T-helper 2 cell treated with Interferon-gamma antibody and Interleukin-4, amounts not matched to agents 5 μg/mL and 100 μg/mL, for 36 hours (primary cell): ENCODE results near the gene CLEC9A.

ENCODE experiments used
- DNase-seq: peaks from one replicate; pipeline ENCODE4 v3.0.0; 2021; ENCODE audit warnings: low spot score
- H3K27ac Mint-ChIP-seq: one replicate; pipeline ENCODE4 v1.8.0; 2021; ENCODE audit warnings: mild to moderate bottlenecking, mixed read lengths
- H3K27me3 Mint-ChIP-seq: one replicate; pipeline ENCODE4 v1.8.0; 2021; ENCODE audit warnings: low read depth, mixed read lengths
- H3K36me3 Mint-ChIP-seq: one replicate; pipeline ENCODE4 v1.8.0; 2021; ENCODE audit warnings: low read depth, mixed read lengths
- H3K4me1 Mint-ChIP-seq: one replicate; pipeline ENCODE4 v1.8.0; 2021; ENCODE audit warnings: low read depth, mixed read lengths
- H3K4me3 Mint-ChIP-seq: one replicate; pipeline ENCODE4 v1.8.0; 2022; ENCODE audit warnings: mild to moderate bottlenecking, moderate library complexity, mixed read lengths
- H3K9me3 Mint-ChIP-seq: one replicate; pipeline ENCODE4 v1.8.0; 2021; ENCODE audit warnings: mixed read lengths

Gene CLEC9A

DNA sequence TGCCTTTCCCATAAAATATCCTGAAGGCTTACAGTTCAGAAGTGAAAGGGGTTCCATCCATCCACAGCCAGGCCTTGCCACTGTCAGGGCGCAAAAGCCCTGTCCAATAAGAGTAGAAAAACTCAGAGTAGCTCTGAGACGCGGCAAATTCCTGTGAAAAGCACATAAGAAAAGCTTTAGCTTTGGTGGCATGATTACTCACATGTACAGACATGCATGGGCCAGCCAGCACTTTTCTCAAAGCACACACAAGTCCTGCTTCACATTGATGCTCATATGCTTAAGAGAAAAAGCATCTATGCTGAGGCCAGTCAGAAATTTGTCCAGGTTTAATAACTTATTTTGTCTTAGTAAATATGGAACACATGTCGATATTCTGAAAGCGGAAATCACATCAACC is 42.8 kb downstream of the CLEC9A start:
- Mint-ChIP-seq H3K27me3 (peaks cover 36% of the 10 kb centered on the region), H3K9me3 (no peaks in the 10 kb centered on the region), H3K36me3 (no peaks in the 10 kb centered on the region), H3K4me1 (no peaks in the 10 kb centered on the region), H3K27ac (no peak overlapping the region), H3K4me3 (no peak overlapping the region)
- no peak for DNase-seq

- no peak for DNase-seq
- no peaks in the 10 kb centered on the region for H3K9me3 Mint-ChIP-seq
- H3K4me1 Mint-ChIP-seq: no peaks in the 10 kb centered on the region
- peaks cover 28% of the 10 kb centered on the region for H3K27me3 Mint-ChIP-seq
- no peak overlapping the region for H3K4me3 Mint-ChIP-seq
- no peak overlapping the region for H3K27ac Mint-ChIP-seq
- H3K36me3 Mint-ChIP-seq: no peaks in the 10 kb centered on the region
Measured at GRCh38 chr12:10075451-10075850, 45.0 kb downstream of the CLEC9A start.

GRCh38 chr12:10082117-10082874 is 51.8 kb downstream of the CLEC9A start:
- Mint-ChIP-seq H3K9me3 (peaks cover 3% of the 10 kb centered on the region), H3K4me3 (no peak overlapping the region), H3K4me1 (no peaks in the 10 kb centered on the region), H3K27ac (no peak overlapping the region), H3K36me3 (no peaks in the 10 kb centered on the region), H3K27me3 (peaks cover 18% of the 10 kb centered on the region)
- DNase-seq: no peak

GRCh38 chr12:10084733-10085132 is 54.3 kb downstream of the CLEC9A start:
- Mint-ChIP-seq H3K27me3 (peaks cover 12% of the 10 kb centered on the region), H3K36me3 (no peaks in the 10 kb centered on the region), H3K27ac (no peak overlapping the region), H3K4me3 (no peak overlapping the region), H3K4me1 (no peaks in the 10 kb centered on the region), H3K9me3 (peaks cover 3% of the 10 kb centered on the region)
- DNase-seq: no peak

- Mint-ChIP-seq H3K4me3 (no peak overlapping the region), H3K27me3 (peaks cover 21% of the 10 kb centered on the region), H3K4me1 (peaks cover 3% of the 10 kb centered on the region), H3K36me3 (no peaks in the 10 kb centered on the region), H3K27ac (no peak overlapping the region), H3K9me3 (peaks cover 3% of the 10 kb centered on the region)
- DNase-seq: no peak
Measured at GRCh38 chr12:10086387-10086786, 55.9 kb downstream of the CLEC9A start.

DNA sequence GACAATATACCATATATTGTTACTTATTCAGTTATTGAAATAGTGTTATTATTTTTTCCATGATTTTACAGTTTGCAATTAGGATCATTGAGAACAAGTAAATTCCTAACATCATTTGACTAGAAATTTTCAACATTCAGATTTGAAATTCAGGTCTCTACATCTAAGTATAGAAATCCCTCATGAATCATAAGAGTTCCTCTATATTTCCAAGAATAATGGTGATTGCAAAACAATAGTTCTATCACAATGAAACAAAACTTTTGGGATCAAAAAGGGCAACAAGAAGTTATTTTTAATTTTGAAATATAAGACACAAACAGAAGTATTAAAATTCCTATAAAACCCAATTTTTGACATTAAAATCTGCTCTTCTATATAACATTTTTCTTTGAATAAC is 57.5 kb downstream of the CLEC9A start:
- H3K27me3 Mint-ChIP-seq: peaks cover 21% of the 10 kb centered on the region
- no peak for DNase-seq
- no peaks in the 10 kb centered on the region for H3K36me3 Mint-ChIP-seq
- peaks cover 3% of the 10 kb centered on the region for H3K4me1 Mint-ChIP-seq
- H3K9me3 Mint-ChIP-seq: peaks cover under 1% of the 10 kb centered on the region
- H3K27ac Mint-ChIP-seq: no peak overlapping the region
- H3K4me3 Mint-ChIP-seq: no peak overlapping the region

DNA sequence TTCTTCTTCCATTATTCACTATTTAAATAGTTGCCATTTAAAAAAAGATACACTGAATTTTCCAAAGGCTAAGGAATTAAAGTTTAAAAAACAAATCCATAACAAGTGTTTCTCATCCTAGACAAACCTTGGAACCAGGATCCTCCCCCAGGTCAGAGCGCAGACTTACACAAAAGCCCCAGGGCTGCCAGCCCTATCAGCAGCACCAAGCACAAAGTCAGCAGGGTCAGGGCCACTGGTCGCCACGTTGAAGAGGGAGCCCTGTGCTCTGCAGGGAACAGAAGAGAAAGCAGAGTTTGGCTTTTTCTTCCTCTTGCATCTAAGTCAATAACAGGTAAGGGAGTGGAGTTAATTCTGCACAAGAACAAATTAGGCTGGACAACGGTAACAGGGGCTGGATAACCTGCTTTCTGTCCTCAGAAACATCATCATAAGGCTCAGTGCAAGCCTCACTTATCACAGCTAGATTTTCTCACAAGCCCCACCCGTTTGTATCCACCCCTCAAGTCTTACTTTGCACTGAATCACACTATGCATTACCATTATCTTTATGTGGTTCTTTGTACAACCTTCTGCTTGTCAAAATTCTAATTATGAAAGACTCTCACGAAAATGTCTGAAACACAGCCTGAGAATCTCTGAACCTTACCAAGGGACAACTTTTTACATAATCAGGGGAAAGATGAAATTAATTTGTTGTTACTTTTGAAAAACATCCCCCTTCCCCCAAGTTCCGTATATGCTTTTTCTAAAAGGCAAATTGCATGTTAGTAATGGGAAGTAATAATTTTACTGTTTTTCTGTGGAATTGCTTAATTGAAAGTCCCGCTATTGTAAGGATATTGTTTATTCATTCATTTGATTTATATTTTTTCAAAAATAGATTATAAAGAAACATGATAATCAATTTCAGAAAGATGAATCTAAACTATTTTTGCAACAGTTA is 58.7 kb downstream of the CLEC9A start:
- no peaks in the 10 kb centered on the region for H3K36me3 Mint-ChIP-seq
- peaks cover 3% of the 10 kb centered on the region for H3K4me1 Mint-ChIP-seq
- no peak overlapping the region for H3K27ac Mint-ChIP-seq
- no peaks in the 10 kb centered on the region for H3K9me3 Mint-ChIP-seq
- peaks cover 21% of the 10 kb centered on the region for H3K27me3 Mint-ChIP-seq
- no peak for DNase-seq
- no peak overlapping the region for H3K4me3 Mint-ChIP-seq

DNA sequence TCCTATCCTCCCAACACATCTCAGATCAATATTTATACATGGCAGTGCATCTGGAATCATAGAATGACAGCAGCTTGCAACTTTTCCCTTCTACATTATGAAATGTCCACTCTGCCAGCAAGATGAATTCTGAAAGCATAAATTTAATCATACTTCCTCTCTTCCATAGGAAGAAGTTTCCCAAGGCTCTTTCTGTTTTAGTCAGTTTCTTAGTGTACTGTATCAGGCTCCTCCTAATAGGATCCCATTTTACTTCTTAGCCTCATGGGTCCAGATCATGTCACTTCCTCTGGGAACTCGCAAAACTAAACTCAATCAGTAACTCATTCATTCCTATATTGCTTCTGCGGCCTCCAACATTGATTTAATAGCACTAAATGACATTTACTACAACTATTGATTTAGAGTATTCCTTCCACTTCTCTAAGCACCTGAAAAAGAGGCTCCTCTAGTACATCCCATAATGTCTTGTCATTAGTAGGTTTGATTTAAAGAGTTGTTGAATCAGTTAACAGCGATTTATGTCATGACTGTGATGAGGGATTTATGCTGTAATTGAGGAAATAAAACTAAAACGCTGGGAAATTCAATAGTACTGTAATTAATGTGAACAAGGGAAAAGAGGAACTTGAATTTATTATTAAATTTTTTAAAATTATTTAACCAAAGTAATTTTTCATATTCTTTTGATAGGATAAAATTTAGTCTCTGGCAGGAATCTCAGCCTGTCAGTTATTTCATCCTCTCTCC is 64.3 kb downstream of the CLEC9A start:
- H3K4me1 Mint-ChIP-seq: peaks cover 3% of the 10 kb centered on the region
- no peak overlapping the region for H3K27ac Mint-ChIP-seq
- no peak for DNase-seq
- H3K4me3 Mint-ChIP-seq: no peak overlapping the region
- H3K9me3 Mint-ChIP-seq: no peaks in the 10 kb centered on the region
- H3K27me3 Mint-ChIP-seq: peaks cover 11% of the 10 kb centered on the region
- no peaks in the 10 kb centered on the region for H3K36me3 Mint-ChIP-seq

DNA sequence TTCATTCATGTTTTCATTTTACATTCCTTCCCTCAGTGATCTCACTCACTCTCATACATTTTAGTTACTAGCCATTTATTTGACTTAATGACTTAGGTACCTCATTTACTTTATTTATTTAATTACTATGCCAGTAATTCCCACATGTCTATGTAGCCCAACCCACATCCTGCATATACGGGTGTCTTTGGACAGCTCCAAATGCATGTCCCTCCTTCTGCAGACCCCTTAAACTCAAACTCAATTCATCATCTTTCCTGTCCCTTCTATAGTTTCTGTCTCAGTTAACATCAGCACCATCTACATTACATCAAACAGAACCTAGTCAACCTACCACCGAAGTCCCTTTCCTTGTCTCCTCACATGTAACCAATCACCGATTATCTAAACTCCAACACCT is 65.5 kb downstream of the CLEC9A start:
- Mint-ChIP-seq H3K27ac (no peak overlapping the region), H3K9me3 (no peaks in the 10 kb centered on the region), H3K4me3 (no peak overlapping the region), H3K4me1 (no peaks in the 10 kb centered on the region), H3K27me3 (peaks cover 3% of the 10 kb centered on the region), H3K36me3 (no peaks in the 10 kb centered on the region)
- DNase-seq: no peak

DNA sequence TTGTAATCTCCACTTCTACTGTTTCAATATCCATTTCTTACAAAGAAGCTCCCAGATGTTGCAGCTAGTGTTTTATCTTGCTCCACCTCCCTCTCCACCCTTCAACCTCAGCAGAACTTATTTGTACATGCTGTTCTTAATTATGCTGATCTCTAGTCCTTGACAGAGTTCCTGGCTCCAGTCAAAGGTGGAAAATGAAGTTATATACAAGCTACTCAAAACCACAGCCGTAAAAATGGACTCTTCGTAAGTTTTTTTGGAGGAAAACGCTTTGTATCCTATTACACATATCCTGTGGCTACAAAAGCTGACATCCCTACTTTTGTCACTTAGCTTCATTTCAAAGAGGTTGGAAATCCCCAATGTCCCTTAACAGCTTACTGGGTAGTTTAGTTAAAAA is 67.0 kb downstream of the CLEC9A start:
- Mint-ChIP-seq H3K36me3 (no peaks in the 10 kb centered on the region), H3K9me3 (no peaks in the 10 kb centered on the region), H3K27ac (no peak overlapping the region), H3K4me1 (no peaks in the 10 kb centered on the region), H3K27me3 (peaks cover 3% of the 10 kb centered on the region), H3K4me3 (no peak overlapping the region)
- DNase-seq: no peak

- Mint-ChIP-seq H3K27ac (no peak within 1 kb of the TSS), H3K9me3 (no peaks in the 10 kb centered on the region), H3K4me3 (no peak within 1 kb of the TSS), H3K36me3 (no peaks in the 10 kb centered on the region), H3K27me3 (peaks cover 3% of the 10 kb centered on the region), H3K4me1 (no peaks in the 10 kb centered on the region)
- DNase-seq: no peak
Measured at GRCh38 chr12:10098791-10099190, 68.3 kb downstream of the CLEC9A start, which contains the start of gene CLEC1A. Gene CLEC1A (minus strand): TSS chr12:10098985. CDS start chr12:10098922, 63 bp downstream.

DNA sequence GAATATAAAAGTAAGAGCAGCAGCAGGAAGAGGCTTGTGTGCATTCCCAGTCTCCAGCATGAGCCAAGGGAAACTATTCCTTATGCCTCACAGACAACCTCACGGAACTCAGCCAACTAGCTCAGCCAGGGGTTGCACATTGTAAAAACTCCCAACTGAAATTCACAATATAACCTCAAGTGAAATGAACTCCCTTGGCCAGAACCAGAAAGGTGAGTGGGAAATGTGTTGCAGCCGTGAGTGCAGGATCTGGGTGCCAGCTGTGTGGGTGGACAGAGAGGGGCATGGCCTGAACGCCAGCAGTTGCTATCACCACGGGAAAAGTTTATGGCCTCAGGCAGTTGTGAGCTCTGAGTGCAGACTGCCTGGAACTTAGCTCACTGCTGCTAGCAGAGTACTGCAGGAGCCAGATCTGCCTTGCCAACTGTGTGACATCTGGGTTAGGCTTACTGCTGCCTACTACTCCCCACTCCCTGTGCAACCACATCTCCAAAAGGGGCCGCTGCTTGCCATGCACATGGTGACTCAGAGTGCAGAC is 70.6 kb downstream of the CLEC9A start:
- no peaks in the 10 kb centered on the region for H3K9me3 Mint-ChIP-seq
- H3K27me3 Mint-ChIP-seq: peaks cover 8% of the 10 kb centered on the region
- no peaks in the 10 kb centered on the region for H3K4me1 Mint-ChIP-seq
- no peak for DNase-seq
- H3K36me3 Mint-ChIP-seq: no peaks in the 10 kb centered on the region
- H3K27ac Mint-ChIP-seq: no peak overlapping the region
- H3K4me3 Mint-ChIP-seq: no peak overlapping the region

- Mint-ChIP-seq H3K9me3 (no peaks in the 10 kb centered on the region), H3K4me1 (no peaks in the 10 kb centered on the region), H3K36me3 (no peaks in the 10 kb centered on the region), H3K27ac (no peak overlapping the region), H3K4me3 (no peak overlapping the region), H3K27me3 (peaks cover 9% of the 10 kb centered on the region)
- DNase-seq: no peak
Measured at GRCh38 chr12:10101648-10102220, 71.3 kb downstream of the CLEC9A start.
